ENCODE data around the gene SERPINB13.

DNA sequence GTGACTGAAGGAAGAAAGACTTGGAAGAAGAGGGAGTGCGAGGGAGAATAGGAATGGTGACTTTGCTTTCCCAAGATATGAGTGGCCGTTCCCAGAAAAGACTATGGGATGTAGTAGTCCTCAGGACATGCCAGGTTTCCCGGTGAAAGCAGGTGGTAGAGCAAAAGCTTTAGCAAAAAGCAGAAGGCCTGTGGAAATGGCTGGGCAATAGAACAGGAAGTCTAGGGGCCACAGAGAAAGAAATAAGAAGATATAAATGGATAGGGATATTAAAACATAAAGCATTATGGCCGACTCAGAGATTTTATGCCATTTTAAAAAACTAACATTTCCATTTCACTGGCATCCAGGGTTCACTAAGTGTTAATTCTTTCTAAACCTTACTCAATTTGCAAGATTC is 1.2 kb upstream of the SERPINB13 start:
- TF ChIP-seq, protein P1, sequence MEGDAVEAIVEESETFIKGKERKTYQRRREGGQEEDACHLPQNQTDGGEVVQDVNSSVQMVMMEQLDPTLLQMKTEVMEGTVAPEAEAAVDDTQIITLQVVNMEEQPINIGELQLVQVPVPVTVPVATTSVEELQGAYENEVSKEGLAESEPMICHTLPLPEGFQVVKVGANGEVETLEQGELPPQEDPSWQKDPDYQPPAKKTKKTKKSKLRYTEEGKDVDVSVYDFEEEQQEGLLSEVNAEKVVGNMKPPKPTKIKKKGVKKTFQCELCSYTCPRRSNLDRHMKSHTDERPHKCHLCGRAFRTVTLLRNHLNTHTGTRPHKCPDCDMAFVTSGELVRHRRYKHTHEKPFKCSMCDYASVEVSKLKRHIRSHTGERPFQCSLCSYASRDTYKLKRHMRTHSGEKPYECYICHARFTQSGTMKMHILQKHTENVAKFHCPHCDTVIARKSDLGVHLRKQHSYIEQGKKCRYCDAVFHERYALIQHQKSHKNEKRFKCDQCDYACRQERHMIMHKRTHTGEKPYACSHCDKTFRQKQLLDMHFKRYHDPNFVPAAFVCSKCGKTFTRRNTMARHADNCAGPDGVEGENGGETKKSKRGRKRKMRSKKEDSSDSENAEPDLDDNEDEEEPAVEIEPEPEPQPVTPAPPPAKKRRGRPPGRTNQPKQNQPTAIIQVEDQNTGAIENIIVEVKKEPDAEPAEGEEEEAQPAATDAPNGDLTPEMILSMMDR (IDR thresholded peaks at IDR 0.05; ENCODE audit: poor library complexity, severe bottlenecking): no peak
- TF ChIP-seq EZH2 (IDR thresholded peaks at IDR 0.05; ENCODE audit: borderline replicate concordance, insufficient read depth, low read length, poor library complexity, severe bottlenecking) (no peak), POLR2AphosphoS5 (IDR thresholded peaks at IDR 0.05) (no peak), TAF1 (IDR thresholded peaks at IDR 0.05; ENCODE audit: low read depth) (no peak)
